GM18909 (cell line): ENCODE measurements around the gene TP53I11.

Experiments
- ATAC-seq: cut with Tn5 transposase; IDR thresholded peaks from one replicate; pipeline ENCODE4 v1.9.1; 2021; ENCODE audit warnings: mild to moderate bottlenecking; ENCODE audit not compliant: unreplicated experiment, poor library complexity

Gene TP53I11

DNA sequence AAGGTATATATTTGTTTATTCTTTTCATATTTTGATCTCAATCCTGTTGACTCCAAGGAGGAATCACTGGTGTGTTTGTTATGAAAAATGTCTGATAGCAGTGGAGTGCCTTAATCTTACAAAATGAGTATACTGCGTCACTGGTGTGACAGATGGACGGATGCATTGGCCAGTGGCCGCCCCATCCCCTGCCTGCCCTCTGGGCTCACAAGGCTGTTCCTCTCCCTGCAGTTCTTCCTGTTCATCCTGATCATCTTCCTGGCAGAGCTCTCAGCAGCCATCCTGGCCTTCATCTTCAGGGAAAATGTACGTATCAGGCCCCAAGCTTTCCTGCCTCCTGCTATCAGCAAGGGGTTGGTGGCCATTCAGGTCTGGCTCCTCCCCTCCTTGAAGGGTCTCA is 32.9 kb downstream of the TP53I11 start:
- no peak for ATAC-seq

DNA sequence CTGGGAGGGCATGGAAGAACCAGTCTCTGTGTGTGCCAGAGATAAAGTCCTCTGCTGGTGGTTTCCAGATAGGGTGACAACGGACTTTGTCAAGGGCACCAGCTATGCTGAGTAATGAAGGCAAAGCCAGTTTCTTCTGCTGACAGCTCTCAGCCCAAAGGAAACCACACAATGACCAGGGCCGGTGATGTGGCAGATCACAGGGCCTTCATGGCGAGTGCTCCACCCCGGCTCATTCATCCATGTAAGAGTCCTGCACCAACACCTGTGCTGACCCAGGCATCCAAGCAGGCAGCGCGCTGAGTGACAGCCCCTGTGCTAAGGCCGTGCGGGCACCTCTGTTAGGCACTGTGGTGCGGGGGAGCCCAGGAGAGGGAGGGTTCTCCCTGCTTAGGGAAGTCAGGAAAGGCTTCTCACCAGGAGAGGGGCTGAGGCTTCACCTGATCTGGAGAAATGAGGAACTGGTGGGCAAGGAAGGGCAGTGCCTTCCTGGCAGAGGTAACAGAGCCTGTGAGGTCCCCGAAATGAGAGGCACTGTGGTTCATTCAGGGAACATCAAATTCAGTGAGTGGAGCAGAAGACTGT is 33.8 kb downstream of the TP53I11 start:
- no peak for ATAC-seq

DNA sequence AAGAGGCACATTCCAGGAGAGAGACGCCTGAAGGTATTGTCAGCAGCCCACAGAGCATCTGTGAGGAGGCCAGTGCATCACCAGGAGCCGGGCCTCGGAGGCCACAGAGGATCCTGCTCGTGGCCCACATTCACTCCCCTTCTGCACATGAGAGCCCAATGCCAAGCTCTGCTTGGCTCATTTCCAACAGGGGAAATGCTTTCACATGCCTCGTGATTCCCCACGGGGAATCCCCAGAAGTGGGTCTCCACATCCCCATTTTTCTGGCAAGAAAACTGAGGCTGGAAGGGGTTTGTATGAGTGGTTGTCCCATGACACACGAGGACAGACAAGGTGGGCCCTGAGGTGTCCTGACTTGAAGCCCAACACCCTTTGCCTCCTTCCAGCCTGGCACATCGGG is 34.4 kb downstream of the TP53I11 start:
- no peak for ATAC-seq

DNA sequence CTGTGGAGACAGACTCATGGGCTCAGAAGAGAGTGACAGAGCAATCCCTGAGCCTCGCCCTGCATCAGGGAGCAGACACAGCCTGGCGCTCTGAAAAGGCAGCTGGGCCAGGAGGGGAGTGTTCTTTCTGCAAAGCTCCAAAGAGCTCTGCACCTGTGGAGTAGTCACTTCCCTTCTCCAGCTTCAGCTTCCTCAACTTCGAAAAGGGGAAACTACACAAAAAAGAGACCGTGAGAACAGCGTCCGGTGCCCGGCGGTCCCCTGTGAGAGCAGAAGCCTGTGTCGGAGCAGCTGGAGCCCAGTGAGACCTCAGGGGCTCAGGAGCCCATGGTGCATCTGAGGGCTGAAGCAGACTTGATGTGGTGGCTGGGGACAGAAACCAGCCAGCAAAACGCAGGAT is 35.1 kb downstream of the TP53I11 start:
- no peak for ATAC-seq

DNA sequence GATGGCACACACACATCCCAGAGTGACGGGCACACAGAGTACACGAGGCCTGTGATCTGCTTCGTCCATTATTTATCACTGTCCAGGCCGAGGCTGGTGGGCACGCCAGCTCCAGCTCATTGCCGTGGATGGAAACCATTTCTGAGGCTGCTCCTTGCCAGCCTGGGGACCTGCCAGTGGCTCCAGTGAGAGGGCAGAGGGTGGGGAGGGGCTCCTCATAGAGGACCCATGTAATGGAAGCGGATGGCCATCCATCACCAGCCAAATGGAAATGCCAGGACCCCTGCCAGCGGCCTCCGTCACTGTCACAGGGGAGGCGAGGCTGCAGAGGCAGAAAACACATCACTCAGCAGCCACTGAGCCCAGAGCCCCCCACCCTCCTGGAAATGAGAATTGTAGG is 35.7 kb downstream of the TP53I11 start:
- ATAC-seq: no peak

DNA sequence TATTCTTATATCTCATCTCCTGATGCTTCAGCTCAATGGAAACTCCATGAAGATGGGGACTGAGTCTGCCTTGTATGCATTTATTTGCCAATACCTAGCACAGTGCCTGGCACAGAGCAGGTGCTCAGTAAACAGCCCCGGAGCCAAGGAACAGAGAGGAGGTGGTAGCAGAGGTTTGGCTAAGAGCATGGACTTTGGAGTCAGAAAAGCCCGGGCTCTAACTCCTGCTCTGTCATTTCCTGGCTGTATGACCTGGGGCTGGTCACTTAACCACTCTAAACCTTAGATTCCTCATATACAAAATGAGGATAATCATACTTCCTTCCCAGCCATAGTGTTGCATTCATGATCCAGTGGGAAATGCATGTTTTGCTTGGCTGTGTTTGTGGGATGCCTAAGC is 36.6 kb downstream of the TP53I11 start:
- no peak for ATAC-seq

DNA sequence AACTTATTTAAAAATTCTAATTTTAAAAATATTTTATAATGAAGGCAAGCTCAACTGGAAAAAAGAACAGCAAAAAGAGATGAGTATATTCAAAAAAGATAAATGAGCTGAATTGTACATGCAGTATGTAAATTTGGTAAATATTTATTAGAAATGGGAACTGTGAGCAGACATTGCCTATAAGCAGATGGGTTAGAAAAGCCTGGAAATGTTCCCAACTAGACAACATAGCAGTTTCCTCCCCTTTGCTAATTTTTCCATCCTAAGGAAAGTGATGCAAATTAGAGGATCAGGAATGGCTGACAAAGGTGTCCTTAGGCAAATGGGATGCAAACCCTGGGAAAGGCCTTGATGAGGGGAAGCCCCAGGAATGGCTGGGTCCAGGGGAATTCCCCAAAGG is 37.2 kb downstream of the TP53I11 start:
- ATAC-seq: no peak

DNA sequence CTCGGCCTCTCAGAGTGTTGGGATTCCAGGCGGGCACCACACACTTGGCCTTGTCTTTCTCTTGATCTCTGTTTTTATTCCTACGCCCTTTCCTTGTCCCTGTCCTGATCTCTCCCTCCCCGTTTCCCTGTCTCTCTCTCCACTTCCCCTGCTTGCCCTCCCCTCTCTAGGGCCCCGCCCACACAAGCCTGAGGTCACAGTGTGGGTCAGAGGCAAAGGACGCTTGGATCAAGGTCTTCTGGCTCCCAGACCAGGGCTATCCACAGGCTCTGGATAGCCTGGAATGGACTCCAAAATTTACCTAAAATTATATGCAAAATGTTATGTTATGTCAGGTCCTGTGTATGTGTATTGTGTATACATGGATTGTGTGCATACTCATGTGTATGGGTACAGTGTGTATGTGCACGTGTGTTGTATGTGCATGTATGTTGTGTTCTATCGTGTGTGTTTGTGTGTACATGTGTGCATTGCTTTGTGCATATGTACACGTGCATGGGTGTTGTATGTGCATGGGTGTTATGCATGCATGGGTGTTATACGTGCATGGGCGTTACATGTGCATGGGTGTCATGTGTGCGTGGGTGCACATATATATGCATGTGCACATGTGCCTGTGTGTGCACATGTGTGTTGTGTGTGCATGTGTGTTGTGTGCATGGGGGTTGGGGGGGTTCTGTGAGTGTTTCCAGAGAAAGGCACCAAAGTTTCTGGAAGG is 38.3 kb downstream of the TP53I11 start:
- ATAC-seq: no peak

DNA sequence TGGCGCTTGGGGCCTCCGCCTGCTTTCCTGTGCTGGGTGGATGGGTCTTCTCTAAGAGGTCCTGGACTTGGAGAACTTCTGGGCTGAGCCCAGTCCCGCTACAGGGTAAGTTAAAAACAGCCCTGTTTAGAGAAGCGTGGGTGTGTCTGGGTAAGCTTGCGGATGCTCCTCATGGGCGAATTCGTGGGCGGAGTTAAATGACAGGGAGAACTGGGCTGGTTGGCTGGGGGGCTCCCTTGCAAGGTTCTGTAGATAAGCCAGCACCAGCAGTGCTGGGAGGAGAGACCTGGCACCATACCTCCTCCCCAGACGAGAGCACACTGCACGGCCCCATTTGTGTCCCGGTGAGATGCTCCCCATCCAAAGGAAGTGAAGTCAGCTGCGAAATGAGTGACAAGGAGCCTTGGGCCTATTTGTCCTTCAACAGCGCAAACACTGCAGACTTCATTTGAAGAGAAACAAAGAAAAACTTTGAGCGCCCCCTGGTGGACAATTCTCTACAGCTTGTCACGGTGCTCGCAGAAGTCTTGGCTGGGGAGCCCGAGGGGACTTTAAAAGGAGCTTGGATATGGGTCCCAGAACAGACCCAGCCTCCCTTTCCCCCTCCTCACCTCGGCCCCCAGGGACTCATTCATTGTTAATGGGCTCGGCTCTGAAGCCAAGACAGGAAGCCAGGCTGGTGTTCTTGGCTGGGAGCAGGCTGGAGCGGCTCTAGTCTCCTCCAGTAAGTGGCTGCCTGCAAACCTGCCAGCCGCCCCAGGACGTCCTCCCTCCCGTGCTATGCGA is 39.5 kb downstream of the TP53I11 start:
- peak; percentile 75 for ATAC-seq

DNA sequence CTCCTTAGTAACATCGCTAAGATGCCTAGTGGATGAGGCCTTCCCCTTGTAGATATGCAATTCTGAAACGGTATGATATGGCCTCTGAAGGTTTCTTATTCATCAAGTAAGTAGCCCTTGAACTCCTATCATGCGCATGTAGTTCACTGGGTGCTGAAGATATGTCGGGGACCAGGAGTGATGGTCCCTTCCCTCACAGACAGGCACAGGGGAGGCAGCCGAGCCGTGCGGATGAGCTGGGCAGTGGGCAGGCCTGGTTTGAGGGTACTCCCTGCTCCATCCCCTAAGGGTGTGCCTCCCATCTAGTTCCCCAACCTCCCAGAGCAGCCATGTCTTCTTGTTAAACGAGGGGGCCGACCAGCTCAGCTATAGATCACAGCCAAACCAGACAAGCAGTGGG is 40.1 kb downstream of the TP53I11 start:
- no peak for ATAC-seq

DNA sequence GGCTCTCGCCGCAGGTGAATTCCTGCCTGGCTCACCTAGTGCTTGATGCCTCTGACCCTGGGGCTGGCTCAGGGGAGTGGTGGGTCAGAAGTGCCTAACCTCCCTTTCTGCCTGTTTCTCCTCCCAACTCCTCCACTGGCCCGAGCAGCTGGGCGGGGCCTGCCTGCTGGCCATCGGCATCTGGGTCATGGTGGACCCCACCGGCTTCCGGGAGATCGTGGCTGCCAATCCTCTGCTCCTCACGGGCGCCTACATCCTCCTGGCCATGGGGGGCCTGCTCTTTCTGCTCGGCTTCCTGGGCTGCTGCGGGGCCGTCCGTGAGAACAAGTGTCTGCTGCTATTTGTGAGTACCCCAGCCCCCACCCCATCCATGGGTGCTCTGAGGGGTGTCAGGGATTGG is 41.1 kb downstream of the TP53I11 start:
- no peak for ATAC-seq

DNA sequence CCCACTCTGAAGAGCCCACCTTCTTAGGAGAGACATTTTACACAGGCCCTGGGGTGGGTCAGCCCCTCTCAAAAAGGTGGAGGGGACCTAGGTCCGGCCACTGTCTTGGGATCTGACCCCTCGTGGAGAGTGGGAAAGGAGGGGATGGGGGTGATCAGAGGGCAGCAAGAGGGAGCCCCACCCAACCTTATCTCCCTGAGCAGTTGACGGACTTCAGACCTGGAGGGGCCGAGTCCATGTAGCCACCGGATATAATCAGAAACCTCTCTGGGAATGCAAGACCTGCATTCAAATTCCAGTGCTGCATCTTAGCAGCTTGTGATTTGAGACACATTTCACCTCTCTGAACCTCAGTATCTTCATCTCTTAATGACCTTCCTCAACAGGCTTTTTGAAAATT is 44.0 kb downstream of the TP53I11 start:
- ATAC-seq: no peak

DNA sequence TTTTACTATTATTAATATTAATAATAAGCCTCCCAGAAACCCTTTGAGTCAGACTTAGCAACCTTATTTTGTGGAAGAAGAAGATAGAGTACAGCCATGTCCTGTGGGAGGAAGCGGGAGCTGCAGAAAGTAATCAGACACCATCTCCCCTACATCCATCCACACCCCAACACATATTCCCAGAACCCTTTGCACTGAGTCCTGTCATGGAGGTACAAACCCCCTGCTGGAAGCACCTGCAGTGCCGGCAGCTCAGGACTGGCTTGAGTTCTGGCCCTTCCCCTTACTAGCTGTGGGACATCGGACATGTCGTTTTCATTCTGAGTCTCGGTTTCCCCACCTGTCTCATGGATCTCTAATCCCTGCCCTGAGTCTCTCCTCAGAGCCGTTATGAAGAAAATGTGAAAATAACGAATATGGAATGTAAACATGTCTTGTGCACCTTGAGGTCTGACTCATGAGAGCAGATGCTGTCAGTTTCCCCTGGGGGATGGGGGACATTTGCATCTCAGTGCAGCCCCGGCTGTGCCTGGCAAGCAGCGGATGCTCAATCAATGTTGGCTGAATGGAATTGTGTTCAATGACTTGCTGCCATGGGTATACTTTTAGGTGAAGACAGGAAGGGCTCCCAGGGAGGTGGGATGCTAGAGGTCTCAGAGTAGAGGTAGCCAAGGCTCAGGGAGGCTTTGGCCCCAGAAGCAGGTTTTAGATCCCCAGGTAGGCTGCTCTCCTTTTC is 45.4 kb downstream of the TP53I11 start:
- no peak for ATAC-seq

DNA sequence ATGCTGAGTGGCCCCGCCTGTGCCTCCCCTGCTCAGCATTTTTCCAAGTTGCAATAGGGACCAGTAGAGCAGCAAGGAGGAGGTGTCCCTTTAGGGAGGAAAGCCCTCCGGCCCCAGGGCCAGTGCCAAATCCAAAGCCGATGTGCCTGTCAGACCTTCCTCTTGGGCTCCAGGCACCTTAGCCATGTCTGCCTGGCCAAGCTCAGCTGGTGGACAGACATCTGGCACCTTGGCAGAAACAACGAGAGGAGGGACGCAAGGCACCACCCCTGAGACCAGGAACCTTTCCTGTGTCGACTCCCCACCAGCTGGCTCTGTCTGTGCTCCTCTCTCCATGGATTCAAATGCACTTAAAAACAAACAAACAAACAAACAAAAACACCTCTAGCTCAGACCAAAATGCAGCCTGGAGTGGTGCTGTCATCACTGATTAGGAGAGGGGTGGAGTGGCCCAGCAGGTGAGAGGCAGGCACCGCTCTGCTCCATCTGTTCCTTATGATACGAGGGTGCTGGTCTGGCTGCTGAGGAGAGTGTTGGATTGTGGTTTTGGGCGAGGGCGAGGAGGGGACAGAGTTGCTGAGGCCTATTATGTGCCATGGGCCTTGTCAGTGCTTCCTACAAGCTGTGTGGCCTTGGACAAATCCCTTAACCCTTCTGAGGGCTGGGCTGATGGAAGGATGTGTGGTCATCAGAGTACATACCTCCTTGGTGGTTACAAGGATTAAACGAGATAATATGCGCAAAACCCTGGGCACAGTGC is 46.2 kb downstream of the TP53I11 start:
- ATAC-seq: no peak

DNA sequence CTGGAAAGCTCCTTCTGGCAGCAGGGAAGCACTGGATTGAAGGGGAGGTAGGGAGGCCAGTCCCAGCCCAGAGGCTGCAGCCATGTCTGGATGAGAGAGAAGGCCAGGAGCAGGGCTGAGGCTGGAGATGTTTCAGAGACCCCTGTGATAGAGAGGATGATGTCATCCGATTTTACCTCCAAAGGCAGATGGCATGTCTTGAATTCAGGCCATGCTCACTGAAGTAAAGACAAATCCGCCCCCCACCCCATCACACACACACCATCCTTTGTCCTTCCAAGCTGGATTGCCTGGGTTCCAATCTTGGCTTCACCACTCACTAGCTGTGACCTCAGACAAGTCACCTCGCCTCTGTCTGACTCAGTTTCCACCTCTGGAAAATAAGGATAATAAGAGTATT is 47.2 kb downstream of the TP53I11 start:
- no peak for ATAC-seq

DNA sequence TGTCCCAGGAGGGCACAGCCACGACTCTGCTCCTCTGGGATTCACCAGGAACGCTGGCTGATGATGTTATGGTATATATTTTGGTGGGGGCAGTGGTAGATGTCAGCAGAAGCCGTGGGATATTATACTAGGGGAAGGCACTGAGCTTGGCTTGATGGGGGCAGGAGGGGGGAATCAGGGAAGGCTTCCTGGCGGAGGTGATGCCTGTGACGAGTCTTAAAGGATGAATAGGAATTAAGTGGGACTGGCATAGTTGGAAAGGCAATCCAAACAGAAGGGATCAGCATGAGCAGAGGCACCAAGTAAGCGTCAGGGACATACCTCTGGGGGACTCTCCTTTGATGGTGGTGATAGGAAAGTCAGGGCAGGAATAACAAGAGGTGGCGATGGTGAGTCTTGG is 47.6 kb downstream of the TP53I11 start:
- ATAC-seq: no peak

DNA sequence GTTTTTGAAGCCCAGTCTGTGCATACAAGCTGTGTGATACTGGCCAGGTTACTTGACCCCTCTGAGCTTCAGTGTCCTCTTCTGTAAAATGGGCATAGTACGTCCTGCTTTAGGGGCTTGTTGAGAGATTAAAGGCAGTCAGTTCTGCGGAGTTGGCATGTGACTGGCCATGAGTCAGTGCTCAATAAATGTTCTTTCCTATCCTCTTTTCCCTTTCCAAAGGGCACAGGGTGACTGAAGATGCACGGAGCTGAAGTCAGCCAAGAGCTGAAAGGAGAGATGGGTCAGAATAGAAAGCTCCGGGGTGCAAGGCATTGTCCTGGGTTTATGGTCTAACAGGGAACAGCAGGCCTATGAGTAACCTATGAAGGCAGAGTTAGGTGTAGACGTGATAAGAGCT is 48.9 kb downstream of the TP53I11 start:
- ATAC-seq: no peak

DNA sequence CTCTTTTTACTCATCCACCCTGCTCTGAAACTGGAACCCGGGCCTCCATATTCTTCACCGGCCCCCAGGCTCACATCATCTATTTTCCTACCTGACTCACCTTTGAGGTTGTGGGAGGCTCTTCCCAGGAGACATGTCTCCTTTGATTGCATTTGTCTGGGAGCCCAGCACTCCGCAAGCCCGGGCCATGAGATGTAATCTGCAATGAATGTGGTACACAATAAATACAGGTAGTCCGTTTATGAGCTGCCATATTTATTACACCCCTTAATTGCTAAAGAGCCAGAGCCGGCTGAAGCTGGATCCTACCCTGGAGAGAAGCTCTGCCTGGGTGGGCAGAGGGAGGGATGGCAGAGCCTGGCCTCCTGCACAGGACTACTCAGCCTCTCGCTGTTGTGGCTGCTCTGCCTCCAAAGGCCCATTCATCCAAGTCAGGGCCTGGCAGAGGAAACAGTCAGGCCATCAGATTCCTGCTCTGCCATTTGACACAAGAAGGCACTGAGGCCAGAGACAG is 49.5 kb downstream of the TP53I11 start:
- ATAC-seq: no peak

DNA sequence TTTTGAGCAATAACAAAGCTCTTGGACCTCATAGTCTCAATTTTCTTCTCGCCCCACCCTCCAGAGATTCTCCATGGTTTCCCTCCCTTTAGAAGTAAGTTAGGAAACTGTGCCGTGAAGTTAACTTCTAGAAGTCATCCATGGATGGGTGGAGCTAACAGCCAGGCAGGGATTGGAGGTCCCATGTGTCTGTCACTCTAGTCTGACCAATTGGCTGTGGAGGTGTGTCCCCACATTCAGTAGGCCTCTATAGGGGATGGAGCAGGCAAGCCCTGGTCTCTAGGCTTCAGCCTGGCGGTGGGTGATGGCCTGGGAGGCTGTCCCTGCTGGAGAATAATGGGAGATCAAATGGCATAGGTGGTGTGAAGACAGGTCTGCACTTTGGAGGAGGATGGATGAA is 50.7 kb downstream of the TP53I11 start:
- ATAC-seq: no peak
